ENCODE data around the gene C3orf52.

C3orf52 gene

DNA sequence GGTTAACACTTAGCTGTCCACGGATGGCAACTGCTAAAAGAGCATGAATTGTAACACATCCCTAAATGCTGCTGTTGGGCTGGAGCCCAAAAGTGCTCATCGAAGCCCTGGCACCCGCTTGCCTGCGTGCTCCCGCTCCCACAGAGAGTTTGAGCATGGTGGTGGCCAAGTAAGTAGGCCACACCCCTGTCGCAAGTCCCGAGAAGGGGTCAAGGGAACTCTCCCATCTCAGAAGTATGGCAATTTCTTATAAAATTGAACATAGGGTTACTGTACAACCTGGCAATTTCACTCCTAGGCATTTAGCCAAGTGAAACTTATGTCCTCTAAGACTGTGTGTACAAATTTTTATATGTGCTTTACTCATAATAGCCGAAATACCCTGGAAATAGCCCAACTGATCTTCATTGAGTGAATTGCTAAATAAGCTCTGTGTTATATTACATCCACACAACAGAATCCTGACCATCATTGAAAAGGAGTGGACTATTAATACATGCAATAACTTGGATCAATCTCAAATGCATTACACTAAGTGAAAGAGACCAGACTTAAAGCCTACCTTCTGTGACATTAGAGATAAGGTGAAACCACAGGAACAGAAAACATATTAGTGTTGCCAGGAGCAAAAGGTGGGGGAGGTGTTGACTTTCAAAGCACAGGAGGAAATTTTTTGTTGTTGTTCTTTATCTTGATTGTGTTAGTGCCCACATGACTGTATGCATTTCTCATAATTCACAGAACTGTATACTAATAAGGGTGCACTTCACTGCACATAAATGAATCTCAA lies 48.3 kb downstream of the C3orf52 start:
- H3K4me3 ChIP-seq (ENCODE audit: low read depth, low read length) = no peak overlapping the region

DNA sequence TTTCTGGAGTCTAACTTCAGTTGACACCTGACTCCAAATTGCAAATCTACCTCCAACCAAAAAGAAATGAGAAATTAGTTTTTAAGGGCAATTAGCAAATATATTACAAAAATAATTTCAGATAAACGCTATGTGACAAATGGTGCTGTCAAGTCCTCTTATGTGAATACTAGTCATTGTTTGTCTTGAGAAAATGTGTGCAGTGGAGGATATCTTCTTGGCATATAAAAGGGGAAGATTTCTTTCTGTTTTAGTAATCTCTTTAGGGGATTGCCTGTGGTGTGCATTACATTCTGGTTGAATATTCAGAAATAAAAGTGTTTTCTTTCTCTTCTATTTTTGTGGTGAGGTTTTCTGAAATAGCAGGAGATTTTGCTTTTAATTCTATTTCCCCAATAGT lies 49.9 kb downstream of the C3orf52 start:
- H3K4me3 ChIP-seq (ENCODE audit: low read depth, low read length) = no peak overlapping the region

DNA sequence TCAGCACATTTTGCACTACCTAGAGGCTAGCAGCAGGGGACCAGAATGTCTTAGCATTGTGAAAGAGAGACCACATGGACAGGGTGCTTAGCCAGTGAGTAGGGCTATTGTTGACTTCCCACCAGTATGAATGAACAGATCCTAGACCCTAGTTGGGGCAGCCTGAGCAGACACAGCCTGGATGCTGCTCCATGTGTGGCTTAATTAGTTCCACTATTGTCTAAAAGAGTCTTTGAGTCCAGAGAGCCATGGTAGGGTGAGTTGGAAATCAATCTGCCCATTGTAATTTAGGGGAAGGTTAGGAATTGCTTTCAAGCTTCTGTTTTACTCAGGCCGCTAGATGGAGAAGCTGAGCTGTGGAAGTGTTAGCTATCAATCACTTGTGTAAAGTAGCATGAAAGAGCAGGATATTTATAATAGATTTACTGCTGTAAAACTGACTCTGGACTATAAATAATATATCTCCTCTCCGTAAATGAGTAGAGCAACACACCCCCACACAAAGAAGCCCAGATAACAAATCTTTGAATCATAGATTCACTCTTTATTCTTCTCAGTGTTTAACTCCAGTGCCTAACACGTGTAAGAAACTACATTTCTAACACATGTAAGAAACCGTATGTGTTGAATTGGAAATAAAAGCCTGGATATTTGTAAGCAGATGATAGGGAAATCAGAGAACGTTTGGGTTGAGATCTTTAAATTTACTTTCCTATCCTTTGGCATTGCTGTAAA lies 50.9 kb downstream of the C3orf52 start:
- no peak overlapping the region for H3K4me3 ChIP-seq (ENCODE audit: low read depth, low read length)

DNA sequence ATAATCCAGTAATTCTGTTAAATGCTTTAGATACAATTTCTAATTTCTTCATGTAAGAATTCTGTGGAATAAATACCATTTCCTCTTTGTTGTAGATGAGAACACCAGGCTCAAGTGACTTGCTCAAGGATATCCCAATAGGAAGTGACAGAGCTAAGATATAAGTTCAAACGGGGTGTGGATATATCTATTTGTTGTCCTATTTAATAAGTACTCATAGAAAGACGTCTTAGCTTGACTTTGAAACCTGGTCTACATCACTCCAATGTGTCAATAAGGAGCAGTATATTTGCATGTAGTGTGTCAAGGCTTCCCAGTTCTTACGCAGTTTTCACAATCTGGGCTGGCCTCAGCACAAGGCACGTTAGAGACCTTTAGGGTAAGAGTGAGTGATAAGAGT lies 51.6 kb downstream of the C3orf52 start:
- no peak overlapping the region for H3K4me3 ChIP-seq (ENCODE audit: low read depth, low read length)

DNA sequence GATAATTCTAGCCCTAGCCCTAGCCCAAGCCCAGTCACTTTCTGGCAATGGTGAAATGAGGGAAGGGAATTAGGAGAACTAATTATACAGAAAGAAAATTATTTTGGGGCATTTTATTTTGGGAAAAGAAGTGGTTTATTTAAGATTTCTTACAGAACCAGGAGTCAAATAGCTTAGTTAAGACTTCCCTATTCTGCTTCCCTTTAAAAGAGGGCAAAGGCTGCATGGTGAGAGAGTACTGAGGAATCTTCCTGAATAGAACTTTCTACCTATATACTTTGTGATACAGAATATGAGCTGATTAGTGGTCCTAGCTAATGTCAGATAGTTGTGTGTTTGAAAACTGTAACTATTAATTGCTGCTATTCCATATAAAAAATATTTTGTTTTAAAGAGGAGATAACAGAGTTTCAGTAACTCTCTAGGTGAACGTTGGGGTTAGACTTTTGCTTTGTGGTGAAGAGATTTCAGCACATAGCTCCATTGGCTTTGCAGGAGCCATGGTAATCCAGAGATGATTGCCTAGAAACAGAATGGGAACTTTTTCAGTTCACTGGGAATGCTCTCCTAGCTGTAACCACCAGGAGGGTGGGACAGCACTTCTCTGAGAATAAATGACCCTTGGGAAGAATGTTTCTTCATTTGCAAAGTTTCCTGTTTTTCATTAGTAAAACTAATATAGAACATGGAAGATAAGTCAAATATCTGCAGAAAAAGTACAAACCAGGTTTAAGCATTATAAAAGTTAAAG lies 52.2 kb downstream of the C3orf52 start:
- no peak overlapping the region for H3K4me3 ChIP-seq (ENCODE audit: low read depth, low read length)

DNA sequence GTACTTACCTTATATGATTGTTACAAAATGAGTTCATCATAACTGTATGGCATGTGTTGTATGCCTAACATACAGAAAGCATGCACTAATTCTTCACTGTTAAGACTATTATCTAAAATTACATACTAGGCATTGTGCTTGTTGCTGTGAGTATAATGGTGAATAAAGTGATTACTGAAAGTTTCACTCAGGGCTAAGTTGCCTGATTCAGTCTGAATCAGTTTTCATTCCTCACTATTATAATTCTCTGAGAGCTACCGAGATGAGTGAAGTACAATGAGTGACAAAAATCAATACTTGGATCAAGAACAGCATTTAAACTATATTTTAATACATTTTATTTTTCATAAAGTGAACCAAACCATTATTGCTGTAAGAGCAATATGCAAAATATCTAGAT lies 54.4 kb downstream of the C3orf52 start:
- no peak overlapping the region for H3K4me3 ChIP-seq (ENCODE audit: low read depth, low read length)

DNA sequence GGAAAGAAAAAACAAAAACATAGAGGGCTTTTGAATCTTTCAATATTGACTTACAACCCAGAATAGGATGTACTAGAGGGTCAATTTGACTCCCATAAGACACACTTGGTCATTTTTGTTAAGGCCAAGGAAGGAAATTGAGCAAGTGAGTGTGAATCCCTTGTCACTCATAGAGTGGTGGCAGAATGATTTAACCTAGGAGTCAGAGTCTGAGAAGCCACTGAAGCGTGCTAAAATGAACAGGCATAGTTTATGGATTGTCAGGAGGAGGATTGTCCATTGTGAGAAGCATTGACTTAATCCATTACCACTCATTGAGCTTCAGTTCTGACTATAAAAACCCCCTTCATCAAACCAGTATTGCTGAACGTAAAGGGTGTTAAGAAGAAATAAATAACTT lies 55.1 kb downstream of the C3orf52 start:
- no peak overlapping the region for H3K4me3 ChIP-seq (ENCODE audit: low read depth, low read length)

DNA sequence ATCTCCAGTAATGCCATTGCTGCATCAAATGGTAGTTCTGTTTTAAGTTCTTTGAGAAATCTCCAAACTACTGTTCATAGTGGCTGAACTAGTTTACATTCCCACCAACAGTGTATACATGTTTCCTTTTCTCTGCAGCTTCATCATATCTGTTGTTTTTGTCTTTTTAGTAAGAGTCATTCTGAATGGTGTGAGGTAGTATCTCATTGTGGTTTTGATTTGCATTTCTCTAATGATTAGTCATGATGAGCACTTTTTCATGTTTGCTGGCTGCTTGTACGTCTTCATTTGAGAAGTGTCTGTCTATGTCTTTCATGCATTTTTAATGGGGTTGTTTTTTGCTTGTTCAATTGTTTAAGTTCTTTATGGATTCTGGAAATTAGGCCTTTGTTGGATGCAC lies 57.1 kb downstream of the C3orf52 start:
- H3K4me3 ChIP-seq (ENCODE audit: low read depth, low read length) = no peak overlapping the region

DNA sequence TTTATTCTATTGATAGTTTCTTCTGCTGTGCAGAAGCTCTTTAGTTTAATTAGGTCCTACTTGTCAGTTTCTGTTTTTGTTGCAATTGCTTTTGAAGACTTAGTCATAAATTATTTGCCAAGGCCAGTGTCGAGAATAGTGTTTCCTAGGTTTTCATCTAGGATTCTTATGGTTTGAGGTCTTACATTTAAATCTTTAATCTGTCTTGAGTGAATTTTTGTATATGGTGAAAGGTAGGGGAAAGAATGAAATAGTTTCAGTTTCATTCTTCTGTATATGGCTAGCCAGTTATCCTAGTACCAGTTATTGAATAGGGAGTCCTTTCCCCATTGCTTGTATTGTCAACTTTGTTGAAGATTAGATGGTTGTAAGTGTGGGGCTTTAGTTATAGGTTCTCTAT lies 57.5 kb downstream of the C3orf52 start:
- H3K4me3 ChIP-seq (ENCODE audit: low read depth, low read length) = no peak overlapping the region

DNA sequence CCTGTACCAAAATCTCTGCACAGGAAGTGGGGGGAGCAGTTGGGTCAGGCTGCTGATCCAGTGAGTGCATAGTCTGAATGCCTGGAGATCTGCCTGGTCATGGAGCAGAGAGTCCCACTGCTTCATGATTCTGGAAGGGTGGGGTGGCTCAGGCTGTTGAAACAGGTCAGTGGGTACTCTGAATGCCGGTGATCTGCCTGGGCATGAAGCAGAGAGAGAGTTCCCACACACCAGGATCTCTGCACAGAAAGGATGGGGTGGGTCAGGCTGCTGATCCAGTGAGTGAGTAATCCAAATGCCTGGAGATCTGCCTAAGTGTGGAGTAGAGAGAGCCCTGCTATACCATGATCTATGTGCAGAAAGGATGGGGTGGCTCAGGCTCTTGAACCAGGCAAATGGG lies 62.9 kb downstream of the C3orf52 start:
- H3K4me3 ChIP-seq (ENCODE audit: low read depth, low read length) = no peak overlapping the region

DNA sequence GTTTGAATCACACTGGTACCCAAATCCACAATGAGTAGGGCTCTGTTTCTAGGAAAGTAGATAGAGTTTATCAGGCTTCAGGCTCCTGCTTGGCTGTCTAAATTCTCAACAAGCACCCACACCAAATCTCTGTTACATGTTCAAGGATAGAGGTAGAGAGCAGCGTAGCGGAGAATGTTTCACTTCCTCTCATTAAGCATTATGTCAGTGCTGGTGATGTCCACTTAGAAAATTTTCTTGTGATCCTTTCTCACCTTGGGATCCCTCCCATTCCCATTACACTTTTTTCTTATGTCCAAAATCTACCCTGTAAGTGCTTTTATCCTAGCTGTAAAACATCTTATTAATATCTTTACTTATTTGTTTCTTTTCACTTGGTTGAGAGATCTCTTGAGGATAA lies 81.6 kb downstream of the C3orf52 start:
- no peak overlapping the region for H3K4me3 ChIP-seq (ENCODE audit: low read depth, low read length)
